ENCODE results near the gene PXYLP1.

GRCh38 chr3:141201122-141201521 lies 30.5 kb upstream of the PXYLP1 start:
- no peak for TF ChIP-seq PBX3 (IDR thresholded peaks at IDR 0.05; ENCODE audit: insufficient replicate concordance, low read depth, low read length)
- TF ChIP-seq ZBTB11 (CRISPR knock-in tag; IDR thresholded peaks at IDR 0.05) = no peak
- no peak for TF ChIP-seq CTCF (IDR thresholded peaks at IDR 0.05 in 2 of 3, conservative IDR thresholded peaks at IDR 0.05 in 1 of 3; ENCODE audit: control insufficient read depth in 2 of 3, extremely low read depth in 1 of 3, insufficient read depth in 1 of 3, low read depth in 3 of 3, low read length in 3 of 3)
- no peak for TF ChIP-seq POLR2AphosphoS2 (IDR thresholded peaks at IDR 0.05; ENCODE audit: low read depth, low read length)
- no peak for TF ChIP-seq NFXL1 (IDR thresholded peaks at IDR 0.05; ENCODE audit: borderline replicate concordance)

Data from GM12878 (cell line).